Activated T-helper 1 cell treated with anti-CD3 and anti-CD28 coated beads, Interleukin-12 subunit alpha, Interleukin-12 subunit beta, Interleukin-2, Interleukin-4 antibody, amounts not matched to agents 30 ng/mL and 10 ng/mL and 1 ng/mL, durations not matched to agents 14 hours and 24 hours and 36 hours (primary cell): Measurements from ENCODE around the gene PGM1. TPM values are rescaled to one million over a fixed set of nuclear protein-coding genes. Genes with fewer than 3 reads are reported as not detected.
A peak's percentile ranks its signal among the peaks of the same experiment; 100 is the strongest.
"Not testable (repeated sequence)": the region's sequence is repeated elsewhere in the genome, so short reads cannot be mapped to it uniquely, and the experiment has no call there.

Source experiments
- DNase-seq: peaks from one replicate; pipeline ENCODE4 v3.0.0; 2021; ENCODE audit warnings: low spot score
- H3K27ac Mint-ChIP-seq: one replicate; pipeline ENCODE4 v1.8.0; 2021; ENCODE audit warnings: mild to moderate bottlenecking, mixed read lengths
- H3K27me3 Mint-ChIP-seq: one replicate; pipeline ENCODE4 v1.8.0; 2022; ENCODE audit warnings: mild to moderate bottlenecking, moderate library complexity, mixed read lengths; ENCODE audit not compliant: insufficient read depth
- H3K36me3 Mint-ChIP-seq: one replicate; pipeline ENCODE4 v1.8.0; 2021; ENCODE audit warnings: low read depth, mixed read lengths
- H3K4me1 Mint-ChIP-seq: one replicate; pipeline ENCODE4 v1.8.0; 2021; ENCODE audit warnings: low read depth, mixed read lengths
- H3K4me3 Mint-ChIP-seq: one replicate; pipeline ENCODE4 v1.8.0; 2021; ENCODE audit warnings: mild to moderate bottlenecking, moderate library complexity, mixed read lengths
- H3K9me3 Mint-ChIP-seq: one replicate; pipeline ENCODE4 v1.8.0; 2021; ENCODE audit warnings: mixed read lengths
- intact Hi-C: fragments of 100-400 bp; cut with micrococcal nuclease; formaldehyde crosslinking; loops from one replicate; pipeline ENCODE4 v1.15.1; 2024
- total RNA-seq: library from RNA; stranded (reverse); gene quantifications from 2 replicates; pipeline ENCODE4 v1.2.3, GENCODE V29; 2022

PGM1 gene
- total RNA-seq = 38.9 and 39.8 TPM in 2 replicates

GRCh38 chr1:63593303-63593885 lies at the start of gene PGM1:
PGM1 (plus strand) TSS chr1:63593411; CDS start chr1:63593489, 78 bp downstream.
- DNase-seq = peak; percentile 68
- H3K4me1 Mint-ChIP-seq = peaks cover 44% of the 10 kb centered on the region
- peak within 1 kb of the TSS; percentile 98 for H3K27ac Mint-ChIP-seq
- H3K27me3 Mint-ChIP-seq = no peaks in the 10 kb centered on the region
- no peaks in the 10 kb centered on the region for H3K9me3 Mint-ChIP-seq
- H3K36me3 Mint-ChIP-seq = peaks cover 7% of the 10 kb centered on the region
- intact Hi-C loops = loop anchor here (1.0 to 10.0 kb wide), 7 partner anchors 18 to 1474 kb away; partner anchors contain the start of genes ALG6, ATG4C, JAK1 and ROR1
- H3K4me3 Mint-ChIP-seq = peak within 1 kb of the TSS; percentile 95

- H3K27me3 Mint-ChIP-seq = no peaks in the 10 kb centered on the region
- H3K27ac Mint-ChIP-seq = no peak overlapping the region
- no peak for DNase-seq
- intact Hi-C loops = no loop called here
- H3K36me3 Mint-ChIP-seq = peaks cover 5% of the 10 kb centered on the region
- no peak overlapping the region for H3K4me3 Mint-ChIP-seq
- H3K4me1 Mint-ChIP-seq = no peaks in the 10 kb centered on the region
- no peaks in the 10 kb centered on the region for H3K9me3 Mint-ChIP-seq
Measured at GRCh38 chr1:63545780-63546179, 47.4 kb upstream of the PGM1 start.

GRCh38 chr1:63547621-63548294 lies 45.5 kb upstream of the PGM1 start:
- DNase-seq = no peak
- Mint-ChIP-seq H3K27ac (no peak overlapping the region), H3K9me3 (no peaks in the 10 kb centered on the region), H3K4me1 (no peaks in the 10 kb centered on the region), H3K4me3 (no peak overlapping the region), H3K36me3 (peaks cover 3% of the 10 kb centered on the region), H3K27me3 (no peaks in the 10 kb centered on the region)
- intact Hi-C loops = no loop called here

GRCh38 chr1:63548303-63548702 lies 44.9 kb upstream of the PGM1 start:
- H3K4me1 Mint-ChIP-seq = no peaks in the 10 kb centered on the region
- no peak overlapping the region for H3K4me3 Mint-ChIP-seq
- peaks cover 3% of the 10 kb centered on the region for H3K36me3 Mint-ChIP-seq
- no peak overlapping the region for H3K27ac Mint-ChIP-seq
- H3K9me3 Mint-ChIP-seq = no peaks in the 10 kb centered on the region
- intact Hi-C loops = no loop called here
- H3K27me3 Mint-ChIP-seq = no peaks in the 10 kb centered on the region
- no peak for DNase-seq

- intact Hi-C loops = no loop called here
- H3K27ac Mint-ChIP-seq = no peak overlapping the region
Measured at GRCh38 chr1:63548877-63549276, 44.3 kb upstream of the PGM1 start.

GRCh38 chr1:63555480-63555879 lies 37.7 kb upstream of the PGM1 start:
- no peak for DNase-seq
- H3K27ac Mint-ChIP-seq = no peak overlapping the region
- intact Hi-C loops = no loop called here
- no peaks in the 10 kb centered on the region for H3K4me1 Mint-ChIP-seq
- H3K27me3 Mint-ChIP-seq = no peaks in the 10 kb centered on the region
- no peaks in the 10 kb centered on the region for H3K9me3 Mint-ChIP-seq
- H3K4me3 Mint-ChIP-seq = no peak overlapping the region
- H3K36me3 Mint-ChIP-seq = no peaks in the 10 kb centered on the region

More at GRCh38 chr1:63548877-63549276, 44.3 kb upstream of the PGM1 start:
- Mint-ChIP-seq H3K4me3 (no peak overlapping the region), H3K4me1 (no peaks in the 10 kb centered on the region), H3K27me3 (no peaks in the 10 kb centered on the region), H3K36me3 (peaks cover 3% of the 10 kb centered on the region), H3K9me3 (no peaks in the 10 kb centered on the region)
- no peak for DNase-seq

GRCh38 chr1:63557365-63557987 lies 35.7 kb upstream of the PGM1 start:
- H3K4me1 Mint-ChIP-seq = no peaks in the 10 kb centered on the region
- DNase-seq = no peak

GRCh38 chr1:63559357-63559756 lies 33.9 kb upstream of the PGM1 start:
- DNase-seq = no peak
- intact Hi-C loops = no loop called here
- Mint-ChIP-seq H3K4me3 (no peak overlapping the region), H3K36me3 (peaks cover 3% of the 10 kb centered on the region), H3K9me3 (no peaks in the 10 kb centered on the region), H3K27ac (no peak overlapping the region), H3K27me3 (no peaks in the 10 kb centered on the region), H3K4me1 (no peaks in the 10 kb centered on the region)

More at GRCh38 chr1:63557365-63557987, 35.7 kb upstream of the PGM1 start:
- Mint-ChIP-seq H3K4me3 (no peak overlapping the region), H3K36me3 (no peaks in the 10 kb centered on the region), H3K9me3 (no peaks in the 10 kb centered on the region), H3K27ac (no peak overlapping the region), H3K27me3 (no peaks in the 10 kb centered on the region)
- intact Hi-C loops = loop anchor here (1.0 kb wide), 1 partner anchor 689 kb away; no protein-coding TSS in a partner anchor

- H3K27ac Mint-ChIP-seq = no peak overlapping the region
- intact Hi-C loops = no loop called here
- peaks cover 7% of the 10 kb centered on the region for H3K36me3 Mint-ChIP-seq
- DNase-seq = no peak
- H3K9me3 Mint-ChIP-seq = no peaks in the 10 kb centered on the region
- no peaks in the 10 kb centered on the region for H3K27me3 Mint-ChIP-seq
- no peaks in the 10 kb centered on the region for H3K4me1 Mint-ChIP-seq
- no peak overlapping the region for H3K4me3 Mint-ChIP-seq
Measured at GRCh38 chr1:63563745-63564144, 29.5 kb upstream of the PGM1 start.

- Mint-ChIP-seq H3K27me3 (no peaks in the 10 kb centered on the region), H3K9me3 (no peaks in the 10 kb centered on the region), H3K4me3 (no peak overlapping the region), H3K27ac (no peak overlapping the region), H3K36me3 (peaks cover 6% of the 10 kb centered on the region), H3K4me1 (no peaks in the 10 kb centered on the region)
- intact Hi-C loops = no loop called here
- no peak for DNase-seq
Measured at GRCh38 chr1:63569068-63569467, 24.1 kb upstream of the PGM1 start.

- Mint-ChIP-seq H3K9me3 (no peaks in the 10 kb centered on the region), H3K27me3 (no peaks in the 10 kb centered on the region), H3K4me3 (no peak overlapping the region), H3K27ac (no peak overlapping the region), H3K36me3 (peaks cover 6% of the 10 kb centered on the region), H3K4me1 (no peaks in the 10 kb centered on the region)
- intact Hi-C loops = no loop called here
- DNase-seq = no peak
Measured at GRCh38 chr1:63569640-63570316, 23.4 kb upstream of the PGM1 start.

GRCh38 chr1:63572686-63573085 lies 20.5 kb upstream of the PGM1 start:
- H3K4me3 Mint-ChIP-seq, DNase-seq, intact Hi-C loops: not testable (repeated sequence)

More at GRCh38 chr1:63572686-63573085, 20.5 kb upstream of the PGM1 start:
- H3K36me3 Mint-ChIP-seq, H3K27me3 Mint-ChIP-seq, H3K4me1 Mint-ChIP-seq, H3K27ac Mint-ChIP-seq, H3K9me3 Mint-ChIP-seq: not testable (repeated sequence)
